CD8-positive, alpha-beta memory T cell (primary cell): ENCODE data around the gene PDZK1IP1. TPM values are rescaled to one million over a fixed set of nuclear protein-coding genes. Genes with fewer than 3 reads are reported as not detected.
"Not testable (repeated sequence)": the region's sequence is repeated elsewhere in the genome, so short reads cannot be mapped to it uniquely, and the experiment has no call there.

Experiments
- CTCF ChIA-PET: fragments of 350-600 bp; sonication (Branson Sonifier 250); formaldehyde crosslinking; loops from one replicate; lab custom pipeline; 2021; ENCODE audit warnings: antibody characterized with exemption; lab: Charles Lee
- POLR2A ChIA-PET: fragments of 350-600 bp; sonication (Branson Sonifier 250); formaldehyde crosslinking; loops from one replicate; lab custom pipeline; 2021; ENCODE audit warnings: antibody characterized with exemption; lab: Charles Lee
- DNase-seq, 5 donors: peaks; one replicate each; pipeline versions ENCODE4 v3.0.0 to v3.0.0-alpha.2; 2020 to 2022; ENCODE audit warnings: mixed read lengths in 1 of 5
- H3K27ac ChIP-seq: one replicate; pipeline ENCODE4 v1.7.0; 2013; ENCODE audit warnings: low read depth, mild to moderate bottlenecking, low read length, moderate library complexity
- H3K27me3 ChIP-seq: 2 replicates; pipeline ENCODE4 v1.7.0; 2013; ENCODE audit warnings: low read length, mild to moderate bottlenecking; ENCODE audit not compliant: insufficient read depth, poor library complexity, severe bottlenecking
- H3K36me3 ChIP-seq: 2 replicates; pipeline ENCODE4 v1.7.0; 2013; ENCODE audit warnings: mild to moderate bottlenecking, low read length, moderate library complexity; ENCODE audit not compliant: insufficient read depth
- H3K4me1 ChIP-seq: 2 replicates; pipeline ENCODE4 v1.7.0; 2013; ENCODE audit warnings: mild to moderate bottlenecking, low read length, moderate library complexity; ENCODE audit not compliant: insufficient read depth
- H3K4me3 ChIP-seq: 2 replicates; pipeline ENCODE4 v1.7.0; 2013; ENCODE audit warnings: mild to moderate bottlenecking, low read length
- H3K9me3 ChIP-seq: 2 replicates; pipeline ENCODE4 v1.7.0; 2013; ENCODE audit warnings: mild to moderate bottlenecking, low read length
- H3K27ac Mint-ChIP-seq, 8 donors: one replicate each; pipeline ENCODE4 v1.8.0; 2020 to 2021; ENCODE audit warnings: mixed read lengths in 8 of 8, mild to moderate bottlenecking in 6 of 8, inconsistent platforms in 3 of 8, moderate library complexity in 3 of 8
- H3K27me3 Mint-ChIP-seq, 2 donors: one replicate each; pipeline ENCODE4 v1.8.0; 2020 to 2021; ENCODE audit warnings: mixed read lengths in 2 of 2, mild to moderate bottlenecking in 1 of 2, moderate library complexity in 1 of 2
- H3K36me3 Mint-ChIP-seq, 3 donors: one replicate each; pipeline ENCODE4 v1.8.0; 2020 to 2021; ENCODE audit warnings: mixed read lengths in 3 of 3, inconsistent platforms in 1 of 3, mild to moderate bottlenecking in 1 of 3
- H3K4me1 Mint-ChIP-seq, 3 donors: one replicate each; pipeline ENCODE4 v1.8.0; 2020 to 2021; ENCODE audit warnings: mixed read lengths in 3 of 3, inconsistent platforms in 1 of 3, mild to moderate bottlenecking in 1 of 3
- H3K4me3 Mint-ChIP-seq, 7 donors: one replicate each; pipeline ENCODE4 v1.8.0; 2020 to 2021; ENCODE audit warnings: mixed read lengths in 7 of 7, mild to moderate bottlenecking in 6 of 7, moderate library complexity in 4 of 7, inconsistent platforms in 2 of 7
- H3K9me3 Mint-ChIP-seq, 5 donors: one replicate each; pipeline ENCODE4 v1.8.0; 2020 to 2022; ENCODE audit warnings: mixed read lengths in 5 of 5, mild to moderate bottlenecking in 3 of 5, moderate library complexity in 2 of 5, inconsistent platforms in 1 of 5
- polyA plus RNA-seq: library from polyadenylated mRNA; unstranded; fragments of 300-500 nt; fragmentation: Illumina TruSeq; gene quantifications from one replicate; pipeline ENCODE4 v1.2.3, GENCODE V29; 2021
- total RNA-seq, 2 experiments: library from RNA; stranded (reverse); gene quantifications; one replicate each; pipeline ENCODE4 v1.2.3, GENCODE V29; 2021

PDZK1IP1 gene
- total and polyA plus RNA-seq, 3 experiments from 2014 or later: not detected

DNA sequence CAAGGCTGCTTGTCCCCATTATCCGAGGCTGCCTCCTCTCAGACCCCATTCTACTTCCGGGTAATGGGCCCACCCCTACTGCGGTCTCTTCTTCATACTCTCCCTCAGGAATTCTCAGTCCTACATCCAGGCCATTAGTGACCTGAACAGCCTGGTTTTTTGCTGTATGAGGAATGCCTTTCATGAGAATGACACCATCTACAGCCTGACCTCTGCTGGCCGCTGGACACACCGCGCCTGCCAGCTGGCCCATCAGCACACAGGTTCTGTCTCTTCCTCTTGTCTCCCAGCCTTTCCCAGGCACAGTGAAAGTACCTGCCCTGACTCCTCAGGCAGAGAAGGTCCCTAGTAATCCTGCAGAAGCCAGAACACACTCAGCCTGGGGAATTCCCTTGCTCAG lies 46.2 kb downstream of the PDZK1IP1 start:
- POLR2A ChIA-PET, H3K36me3 Mint-ChIP-seq, H3K36me3 ChIP-seq, H3K4me3 ChIP-seq, H3K4me1 ChIP-seq, H3K27me3 ChIP-seq, H3K27ac ChIP-seq, CTCF ChIA-PET, H3K4me3 Mint-ChIP-seq, H3K9me3 ChIP-seq, H3K9me3 Mint-ChIP-seq, H3K27ac Mint-ChIP-seq, DNase-seq, H3K4me1 Mint-ChIP-seq: not testable (repeated sequence)
- H3K27me3 Mint-ChIP-seq: peaks cover 10 to 30% of the 10 kb centered on the region in 2 donors

DNA sequence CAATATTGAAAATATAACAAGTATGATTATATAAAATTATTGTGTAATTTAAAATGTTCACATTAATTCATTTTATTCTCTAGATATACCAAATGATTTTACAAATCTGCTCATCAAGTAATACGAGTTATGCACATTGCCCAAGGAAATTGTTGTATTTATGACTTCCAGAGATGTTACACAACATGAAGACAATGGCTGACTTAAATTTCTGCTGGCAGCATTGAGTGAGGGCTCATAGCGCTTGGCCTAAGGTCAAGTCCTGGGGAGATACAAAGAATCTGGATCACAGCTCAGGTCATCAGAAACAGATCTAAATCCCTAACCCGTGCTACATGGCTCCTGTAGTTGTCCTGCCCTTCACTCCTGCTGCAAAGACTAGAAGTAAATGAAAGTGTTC lies 49.5 kb downstream of the PDZK1IP1 start:
- H3K27me3 ChIP-seq, H3K9me3 Mint-ChIP-seq, H3K36me3 ChIP-seq, H3K27ac Mint-ChIP-seq, H3K4me1 ChIP-seq, H3K4me1 Mint-ChIP-seq, H3K9me3 ChIP-seq, H3K4me3 ChIP-seq, H3K36me3 Mint-ChIP-seq, H3K4me3 Mint-ChIP-seq, POLR2A ChIA-PET, CTCF ChIA-PET, H3K27ac ChIP-seq, DNase-seq: not testable (repeated sequence)
- H3K27me3 Mint-ChIP-seq: peaks cover 0 to 26% of the 10 kb centered on the region in 2 donors

DNA sequence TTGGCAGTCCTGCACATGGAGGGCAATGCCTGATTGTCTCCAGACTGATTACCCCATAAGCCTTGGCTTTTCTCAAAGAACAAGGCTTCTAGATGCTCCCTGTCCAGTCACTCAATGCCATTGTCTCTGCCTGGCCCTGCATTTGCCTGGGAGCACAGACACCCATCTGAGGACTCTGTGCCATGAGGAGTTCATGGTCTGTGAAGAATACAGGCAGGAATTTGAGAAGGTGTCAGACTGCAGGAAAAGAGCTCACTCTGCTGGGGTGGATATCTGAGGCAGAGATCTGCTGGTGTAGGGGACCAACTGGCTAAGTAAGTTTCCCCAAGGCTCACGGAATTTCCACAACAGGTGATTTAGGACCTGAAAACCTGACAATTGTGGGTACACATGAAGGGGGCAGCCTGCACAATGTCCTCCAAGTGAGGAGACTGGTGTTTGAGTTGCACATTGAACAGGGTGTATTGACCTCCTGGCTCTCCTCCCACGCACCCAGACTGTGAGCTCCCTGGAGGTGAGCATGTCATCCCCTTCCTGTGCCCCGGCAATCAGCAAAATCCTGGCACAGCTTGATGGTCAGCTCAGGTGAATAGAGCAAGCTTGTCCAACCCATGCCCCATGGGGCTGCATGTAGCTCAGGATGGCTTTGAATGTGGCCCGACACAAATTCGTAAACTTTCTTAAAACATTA lies 51.8 kb downstream of the PDZK1IP1 start:
- no peaks in the 10 kb centered on the region for H3K4me1 Mint-ChIP-seq
- CTCF ChIA-PET: no interaction called here

DNA sequence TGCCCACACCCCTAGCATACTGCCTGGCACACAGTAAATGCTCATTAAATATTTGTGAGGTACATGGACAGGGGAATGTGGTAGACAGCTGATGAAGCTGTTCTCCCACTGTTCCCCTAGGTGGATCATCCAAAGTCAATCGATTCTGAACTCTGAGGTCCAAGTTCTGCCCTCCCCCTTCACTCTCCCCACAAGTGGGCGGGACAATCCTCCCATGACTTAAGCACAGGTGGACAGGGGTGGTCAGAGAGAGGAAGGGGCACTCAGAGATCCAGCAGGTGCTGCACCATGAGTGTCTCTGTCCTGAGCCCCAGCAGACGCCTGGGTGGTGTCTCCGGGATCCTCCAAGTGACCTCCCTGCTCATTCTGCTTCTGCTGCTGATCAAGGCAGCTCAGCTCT lies 52.6 kb downstream of the PDZK1IP1 start, which contains the start of gene CYP4A22:
TSS of gene CYP4A22 (plus strand) at position 244 of the 400 bp plus-strand sequence. CDS start at position 289, 45 bp downstream.
- Mint-ChIP-seq H3K36me3 (no peaks in the 10 kb centered on the region), H3K4me3 (no peak within 1 kb of the TSS), H3K27me3 (peaks cover 0 to 31% of the 10 kb centered on the region in 2 donors), H3K27ac (no peak within 1 kb of the TSS), H3K4me1 (no peaks in the 10 kb centered on the region), H3K9me3 (peaks cover 0 to 3% (median 0%) of the 10 kb centered on the region in 5 donors)
- H3K4me1 ChIP-seq: no peaks in the 10 kb centered on the region
- ChIA-PET CTCF (no interaction called here), POLR2A (no interaction called here)
- H3K36me3 ChIP-seq: no peaks in the 10 kb centered on the region
- H3K9me3 ChIP-seq: no peaks in the 10 kb centered on the region
- no peak within 1 kb of the TSS for H3K27ac ChIP-seq
- no peaks in the 10 kb centered on the region for H3K27me3 ChIP-seq
- DNase-seq: no peak
- H3K4me3 ChIP-seq: no peak within 1 kb of the TSS

More for the DNA sequence above, 51.8 kb downstream of the PDZK1IP1 start:
- Histone ChIP-seq H3K4me1 (no peaks in the 10 kb centered on the region), H3K27me3 (no peaks in the 10 kb centered on the region), H3K4me3 (no peak overlapping the region), H3K27ac (no peak overlapping the region), H3K9me3 (no peaks in the 10 kb centered on the region), H3K36me3 (no peaks in the 10 kb centered on the region)
- no peaks in the 10 kb centered on the region for H3K9me3 Mint-ChIP-seq
- POLR2A ChIA-PET: no interaction called here
- no peak overlapping the region for H3K27ac Mint-ChIP-seq
- no peaks in the 10 kb centered on the region for H3K36me3 Mint-ChIP-seq
- no peak overlapping the region for H3K4me3 Mint-ChIP-seq
- H3K27me3 Mint-ChIP-seq: peaks cover 0 to 32% of the 10 kb centered on the region in 2 donors
- no peak for DNase-seq

Other genes with a start within 250 kb of the PDZK1IP1 start
- not detected for gene CYP4A11, start 248.6 kb downstream of the PDZK1IP1 start, total RNA-seq
- not detected for gene CYP4A11, start 248.6 kb downstream of the PDZK1IP1 start, polyA plus RNA-seq
- gene CYP4X1, start 166.4 kb downstream of the PDZK1IP1 start, total RNA-seq: not detected
- gene CYP4X1, start 166.4 kb downstream of the PDZK1IP1 start, polyA plus RNA-seq: not detected
- not detected for gene CYP4Z1, start 122.8 kb downstream of the PDZK1IP1 start, total RNA-seq
- not detected for gene CYP4Z1, start 122.8 kb downstream of the PDZK1IP1 start, polyA plus RNA-seq
- not detected for gene CYP4A22, start 52.6 kb downstream of the PDZK1IP1 start, total RNA-seq
- gene CYP4A22, start 52.6 kb downstream of the PDZK1IP1 start, polyA plus RNA-seq: not detected
- gene TAL1, start 42.2 kb upstream of the PDZK1IP1 start, total RNA-seq: not detected
- gene TAL1, start 42.2 kb upstream of the PDZK1IP1 start, polyA plus RNA-seq: not detected
- gene STIL, start 124.1 kb upstream of the PDZK1IP1 start, total RNA-seq: 10 to 100 TPM; 18.4 to 19.1 TPM
- gene STIL, start 124.1 kb upstream of the PDZK1IP1 start, polyA plus RNA-seq: 0.15 TPM
- 100 to 1,000 TPM; 128 to 131 TPM for gene CMPK1, start 143.8 kb upstream of the PDZK1IP1 start, total RNA-seq
- 187 TPM for gene CMPK1, start 143.8 kb upstream of the PDZK1IP1 start, polyA plus RNA-seq
- not detected for gene FOXE3, start 226.2 kb upstream of the PDZK1IP1 start, total RNA-seq
- gene FOXE3, start 226.2 kb upstream of the PDZK1IP1 start, polyA plus RNA-seq: not detected
- gene FOXD2, start 248.0 kb upstream of the PDZK1IP1 start, total RNA-seq: under 1 TPM; 0.18 to 0.22 TPM
- gene FOXD2, start 248.0 kb upstream of the PDZK1IP1 start, polyA plus RNA-seq: 0.37 TPM